Neural cell (in vitro differentiated cells): ENCODE data around the gene DOCK8. TPM values are rescaled to one million over a fixed set of nuclear protein-coding genes. Genes with fewer than 3 reads are reported as not detected.

Experiments
- H2AFZ ChIP-seq: fragments of 200-600, 300-800 bp; sonication (generic), shearing (Covaris generic); 2 replicates; pipeline ENCODE4 v1.6.0; 2014; ENCODE audit warnings: low read depth, mild to moderate bottlenecking, antibody characterized with exemption, low read length, moderate library complexity
- H3F3A ChIP-seq: fragments of 200-600 bp; shearing (Covaris generic); 2 replicates; pipeline ENCODE4 v1.6.1; 2016; ENCODE audit warnings: mild to moderate bottlenecking, moderate library complexity, mixed read lengths, antibody characterized with exemption, low read length; ENCODE audit not compliant: insufficient read depth, poor library complexity, severe bottlenecking
- H3K27ac ChIP-seq: fragments of 200-600, 300-800 bp; sonication (generic), shearing (Covaris generic); 2 replicates; pipeline ENCODE4 v1.5.1; 2014; ENCODE audit warnings: mild to moderate bottlenecking, low read length, moderate library complexity
- H3K27me3 ChIP-seq: fragments of 300-800, 200-600 bp; sonication (generic), shearing (Covaris generic); 2 replicates; pipeline ENCODE4 v1.6.0; 2014; ENCODE audit warnings: mild to moderate bottlenecking, low read depth, low read length, moderate library complexity; ENCODE audit not compliant: insufficient read depth
- H3K36me3 ChIP-seq: fragments of 300-800, 200-600 bp; sonication (generic), shearing (Covaris generic); 2 replicates; pipeline ENCODE4 v1.5.1; 2014; ENCODE audit warnings: mild to moderate bottlenecking, antibody characterized with exemption, low read length, moderate library complexity; ENCODE audit not compliant: insufficient read depth
- H3K4me2 ChIP-seq: fragments of 300-800, 200-600 bp; sonication (generic), shearing (Covaris generic); 2 replicates; pipeline ENCODE4 v1.6.0; 2014; ENCODE audit warnings: mild to moderate bottlenecking, low read length
- H3K4me3 ChIP-seq: fragments of 300-800, 200-600 bp; sonication (generic), shearing (Covaris generic); 2 replicates; pipeline ENCODE4 v1.5.1; 2014; ENCODE audit warnings: mild to moderate bottlenecking, low read length, moderate library complexity
- H3K79me2 ChIP-seq: fragments of 200-600 bp; shearing (Covaris generic); replicated peaks from 2 replicates; pipeline ENCODE4 v1.6.0; 2014; ENCODE audit warnings: mild to moderate bottlenecking, low read length, moderate library complexity; ENCODE audit not compliant: insufficient read depth
- H3K9ac ChIP-seq: fragments of 300-800, 200-600 bp; sonication (generic), shearing (Covaris generic); 2 replicates; pipeline ENCODE4 v1.6.1; 2016; ENCODE audit warnings: mild to moderate bottlenecking, low read length, mixed read lengths
- H3K9me2 ChIP-seq: fragments of 200-600 bp; shearing (Covaris generic); 2 replicates; pipeline ENCODE4 v1.6.1; 2016; ENCODE audit warnings: mild to moderate bottlenecking, low read length, mixed read lengths; ENCODE audit not compliant: insufficient read depth
- H3K9me3 ChIP-seq: fragments of 200-600, 300-800 bp; sonication (generic), shearing (Covaris generic); 2 replicates; pipeline ENCODE4 v1.6.1; 2016; ENCODE audit warnings: mild to moderate bottlenecking, mixed run types, low read length, moderate library complexity, mixed read lengths
- H4K20me1 ChIP-seq: fragments of 200-600 bp; shearing (Covaris generic); 2 replicates; pipeline ENCODE4 v1.6.1; 2016; ENCODE audit warnings: mild to moderate bottlenecking, mixed run types; ENCODE audit not compliant: insufficient read depth
- CTCF ChIP-seq: fragments of 450-650 bp; IDR thresholded peaks from 2 replicates; pipeline ENCODE4 v1.5.1; 2014; ENCODE audit warnings: antibody characterized with exemption, mild to moderate bottlenecking, moderate library complexity; ENCODE audit not compliant: poor library complexity, severe bottlenecking
- EP300 ChIP-seq: fragments of 450-650 bp; conservative IDR thresholded peaks from 2 replicates; pipeline ENCODE4 v1.6.1; 2014; ENCODE audit warnings: antibody characterized with exemption, mild to moderate bottlenecking, moderate library complexity; ENCODE audit not compliant: poor library complexity, severe bottlenecking
- EZH2 ChIP-seq: fragments of 200-600, 300-800 bp; shearing (Covaris generic), sonication (generic); IDR thresholded peaks from 2 replicates; pipeline ENCODE4 v1.6.1; 2014; ENCODE audit warnings: antibody characterized with exemption, low read length, borderline replicate concordance, mild to moderate bottlenecking; ENCODE audit not compliant: insufficient read depth, poor library complexity, severe bottlenecking
- MXI1 ChIP-seq: fragments of 450-650 bp; conservative IDR thresholded peaks from 2 replicates; pipeline ENCODE4 v1.6.1; 2014; ENCODE audit warnings: antibody characterized with exemption, mild to moderate bottlenecking; ENCODE audit not compliant: poor library complexity, severe bottlenecking
- POLR2AphosphoS5 ChIP-seq: IDR thresholded peaks from 2 replicates; pipeline ENCODE4 v1.6.1; 2012
- RAD21 ChIP-seq: fragments of 450-650 bp; conservative IDR thresholded peaks from 2 replicates; pipeline ENCODE4 v1.6.1; 2014; ENCODE audit warnings: antibody characterized with exemption, mild to moderate bottlenecking, moderate library complexity
- REST ChIP-seq: IDR thresholded peaks from 2 replicates; pipeline ENCODE4 v1.6.1; 2012; ENCODE audit warnings: borderline replicate concordance
- SMC3 ChIP-seq: fragments of 450-650 bp; conservative IDR thresholded peaks from 2 replicates; pipeline ENCODE4 v1.6.1; 2014; ENCODE audit warnings: antibody characterized with exemption, mild to moderate bottlenecking, moderate library complexity; ENCODE audit not compliant: poor library complexity
- TAF1 ChIP-seq: IDR thresholded peaks from 2 replicates; pipeline ENCODE4 v1.6.1; 2012; ENCODE audit warnings: low read depth
- polyA plus RNA-seq: library from polyadenylated mRNA; depleted of rRNA; stranded (reverse); fragments of >200 nt; gene quantifications from 2 replicates; pipeline ENCODE4 v1.2.3, GENCODE V29; 2014

The DOCK8 gene
- polyA plus RNA-seq, 1 donor from 2014 or later, result not detected

- Histone ChIP-seq H4K20me1 (no peaks in the 10 kb centered on the region), H3K79me2 (no peaks in the 10 kb centered on the region), H3K9me3 (no peaks in the 10 kb centered on the region), H3K9ac (no peak overlapping the region), H3K36me3 (no peaks in the 10 kb centered on the region), H3F3A (no peaks in the 10 kb centered on the region), H3K27me3 (no peaks in the 10 kb centered on the region), H3K9me2 (no peaks in the 10 kb centered on the region), H2AFZ (no peak overlapping the region), H3K27ac (no peak overlapping the region), H3K4me2 (no peak overlapping the region), H3K4me3 (no peak overlapping the region)
- TF ChIP-seq SMC3, result no peak
- TF ChIP-seq POLR2AphosphoS5, result no peak
- no peak for TF ChIP-seq TAF1
- no peak for TF ChIP-seq EZH2
- TF ChIP-seq RAD21, result no peak
- TF ChIP-seq MXI1, result no peak
- no peak for TF ChIP-seq EP300
- no peak for TF ChIP-seq CTCF
- TF ChIP-seq REST, result no peak
These were observed 272.8 kb downstream of the DOCK8 start for GRCh38 chr9:487429-487828.

GRCh38 chr9:488448-488847 lies 273.8 kb downstream of the DOCK8 start:
- TF ChIP-seq EZH2 (no peak), REST (no peak), EP300 (no peak), RAD21 (no peak), POLR2AphosphoS5 (no peak), MXI1 (no peak), SMC3 (no peak), TAF1 (no peak), CTCF (no peak)
- Histone ChIP-seq H3K4me2 (no peak overlapping the region), H3K9me3 (no peaks in the 10 kb centered on the region), H3K36me3 (no peaks in the 10 kb centered on the region), H3K4me3 (no peak overlapping the region), H2AFZ (no peak overlapping the region), H3F3A (no peaks in the 10 kb centered on the region), H3K27me3 (no peaks in the 10 kb centered on the region), H3K9me2 (no peaks in the 10 kb centered on the region), H3K27ac (no peak overlapping the region), H4K20me1 (no peaks in the 10 kb centered on the region), H3K9ac (no peak overlapping the region), H3K79me2 (no peaks in the 10 kb centered on the region)
